Stimulated activated CD4-positive, alpha-beta T cell treated with anti-CD3 and anti-CD28 coated beads, TNF-alpha, amount 100 ng/mL, for 48 hours (primary cell): ENCODE measurements around the gene PKHD1.

Experiments
- DNase-seq, 3 donors: peaks; one replicate each; pipeline ENCODE4 v3.0.0-alpha.2; 2020; ENCODE audit warnings: low read depth in 3 of 3

PKHD1 gene, protein sequence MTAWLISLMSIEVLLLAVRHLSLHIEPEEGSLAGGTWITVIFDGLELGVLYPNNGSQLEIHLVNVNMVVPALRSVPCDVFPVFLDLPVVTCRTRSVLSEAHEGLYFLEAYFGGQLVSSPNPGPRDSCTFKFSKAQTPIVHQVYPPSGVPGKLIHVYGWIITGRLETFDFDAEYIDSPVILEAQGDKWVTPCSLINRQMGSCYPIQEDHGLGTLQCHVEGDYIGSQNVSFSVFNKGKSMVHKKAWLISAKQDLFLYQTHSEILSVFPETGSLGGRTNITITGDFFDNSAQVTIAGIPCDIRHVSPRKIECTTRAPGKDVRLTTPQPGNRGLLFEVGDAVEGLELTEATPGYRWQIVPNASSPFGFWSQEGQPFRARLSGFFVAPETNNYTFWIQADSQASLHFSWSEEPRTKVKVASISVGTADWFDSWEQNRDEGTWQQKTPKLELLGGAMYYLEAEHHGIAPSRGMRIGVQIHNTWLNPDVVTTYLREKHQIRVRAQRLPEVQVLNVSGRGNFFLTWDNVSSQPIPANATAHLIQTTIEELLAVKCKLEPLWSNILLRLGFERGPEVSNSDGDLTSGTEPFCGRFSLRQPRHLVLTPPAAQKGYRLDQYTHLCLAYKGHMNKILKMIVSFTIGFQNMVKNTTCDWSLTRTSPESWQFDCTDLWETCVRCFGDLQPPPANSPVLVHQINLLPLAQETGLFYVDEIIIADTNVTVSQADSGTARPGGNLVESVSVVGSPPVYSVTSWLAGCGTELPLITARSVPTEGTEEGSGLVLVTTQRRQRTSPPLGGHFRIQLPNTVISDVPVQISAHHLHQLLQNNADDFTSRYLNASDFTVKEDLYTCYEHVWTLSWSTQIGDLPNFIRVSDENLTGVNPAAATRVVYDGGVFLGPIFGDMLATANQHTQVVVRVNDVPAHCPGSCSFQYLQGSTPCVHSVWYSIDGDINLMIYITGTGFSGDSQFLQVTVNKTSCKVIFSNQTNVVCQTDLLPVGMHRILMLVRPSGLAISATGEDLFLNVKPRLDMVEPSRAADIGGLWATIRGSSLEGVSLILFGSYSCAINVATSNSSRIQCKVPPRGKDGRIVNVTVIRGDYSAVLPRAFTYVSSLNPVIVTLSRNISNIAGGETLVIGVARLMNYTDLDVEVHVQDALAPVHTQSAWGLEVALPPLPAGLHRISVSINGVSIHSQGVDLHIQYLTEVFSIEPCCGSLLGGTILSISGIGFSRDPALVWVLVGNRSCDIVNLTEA (N-terminal part only)

DNA sequence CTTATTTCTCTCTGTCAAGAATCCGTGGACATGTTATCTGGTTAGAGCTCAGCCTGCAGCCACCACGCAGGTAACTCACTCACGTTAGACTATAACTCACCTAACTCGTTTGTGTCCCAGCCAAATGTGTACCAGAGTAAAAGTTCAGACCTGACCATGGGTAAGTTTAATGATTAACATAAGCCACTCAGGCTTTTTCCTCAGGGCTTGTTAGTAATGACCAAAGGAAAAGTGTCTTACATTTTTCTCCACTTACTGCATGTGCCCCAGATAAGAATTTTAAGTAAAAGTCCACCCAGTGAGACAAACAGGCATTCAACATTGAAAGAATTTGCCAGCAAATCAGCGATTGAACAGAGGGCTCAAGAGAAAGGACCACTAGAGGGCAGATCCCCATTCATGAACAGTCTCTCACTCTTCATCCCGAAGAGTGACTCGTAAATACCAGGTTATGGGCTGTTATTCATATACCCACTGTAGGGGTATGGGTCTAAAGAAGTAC, at the start of gene PKHD1:
PKHD1 (minus strand) TSS at position 116 of the 502 bp plus-strand sequence. CDS start 2,680 bp downstream, outside the sequence.
- DNase-seq: no peak

DNA sequence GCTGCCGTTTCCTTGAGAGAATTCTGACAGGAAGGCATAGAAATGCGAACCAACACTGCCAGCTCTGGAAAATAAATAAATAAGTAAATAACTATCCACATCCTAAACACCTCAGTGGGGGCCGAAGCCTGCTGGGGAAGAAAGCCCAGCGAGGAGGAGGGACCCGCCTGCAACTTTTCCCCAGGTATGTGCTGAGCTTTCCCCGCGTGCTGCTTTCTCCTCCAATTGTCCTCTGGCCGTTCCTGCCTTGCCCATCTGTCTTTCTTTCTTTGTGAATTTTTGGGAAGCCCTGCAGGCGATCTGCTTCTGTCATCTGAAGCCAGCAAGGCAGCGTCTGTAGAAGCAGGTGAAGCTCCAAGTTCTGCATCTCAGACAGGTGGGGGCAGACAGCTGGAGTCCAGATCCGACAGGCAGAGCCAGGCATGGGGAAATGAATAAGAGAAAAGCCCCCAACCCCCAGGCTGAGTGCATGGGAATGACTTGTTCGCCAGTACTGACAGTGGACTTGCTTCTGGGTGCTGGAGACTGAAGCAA, 49.6 kb upstream of the PKHD1 start:
- DNase-seq: no peak

DNA sequence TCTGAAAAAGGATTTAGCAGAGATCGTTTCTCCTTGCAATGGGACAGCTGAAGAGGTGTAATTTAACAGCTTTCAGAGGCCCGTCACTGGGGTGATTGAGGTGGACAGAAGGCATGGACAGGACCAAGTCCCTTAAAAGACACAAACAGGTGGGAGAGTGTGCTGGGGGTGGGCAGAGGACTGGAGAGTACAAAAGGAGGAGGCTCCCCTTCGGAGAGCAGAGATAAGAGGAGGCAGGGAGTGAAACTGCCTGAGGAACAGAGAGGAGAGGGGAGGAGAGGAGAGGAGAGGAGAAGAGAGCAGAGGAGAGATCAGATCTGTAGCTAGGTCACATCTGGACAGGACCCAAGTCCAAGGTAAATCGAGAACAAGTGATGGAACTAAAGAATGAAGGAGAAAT, 48.6 kb upstream of the PKHD1 start:
- DNase-seq: no peak

DNA sequence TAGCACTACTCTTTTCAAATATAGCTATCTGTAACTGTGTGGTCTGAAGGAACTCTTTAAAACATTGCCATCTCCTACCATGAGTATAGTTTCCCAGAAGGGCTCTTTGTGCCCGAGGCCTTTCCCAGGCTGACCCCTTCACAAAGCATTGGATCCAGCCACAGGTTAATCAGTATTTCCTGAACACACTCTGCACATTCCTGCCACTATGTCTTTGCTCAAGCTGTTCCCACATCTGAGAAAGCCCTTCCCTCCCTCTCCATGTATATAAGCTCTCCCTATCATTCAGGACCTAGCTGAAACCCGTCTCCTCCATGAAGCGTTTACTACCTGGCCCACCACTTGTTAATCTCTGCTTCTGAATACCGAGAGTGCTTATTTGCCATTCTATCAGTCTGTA, 47.8 kb upstream of the PKHD1 start:
- no peak for DNase-seq

DNA sequence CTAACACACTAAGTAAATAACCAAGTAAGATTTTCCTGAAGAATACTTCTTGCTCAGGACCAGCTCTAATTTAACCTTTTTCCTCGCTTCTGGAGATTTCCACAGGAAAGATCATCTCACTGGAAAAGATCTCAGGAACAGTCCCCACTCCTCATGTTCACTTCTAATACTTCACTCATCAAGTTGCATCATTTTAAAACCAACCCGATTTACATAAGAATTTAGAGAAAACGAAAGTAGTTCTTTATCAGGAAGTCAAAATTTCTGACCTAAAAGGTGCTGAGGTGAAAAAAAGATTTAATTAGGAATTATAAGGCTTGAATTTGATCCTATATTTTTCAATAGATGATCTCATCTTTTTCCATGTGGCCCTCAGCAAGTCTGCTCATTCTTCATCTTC, 46.6 kb upstream of the PKHD1 start:
- no peak for DNase-seq

DNA sequence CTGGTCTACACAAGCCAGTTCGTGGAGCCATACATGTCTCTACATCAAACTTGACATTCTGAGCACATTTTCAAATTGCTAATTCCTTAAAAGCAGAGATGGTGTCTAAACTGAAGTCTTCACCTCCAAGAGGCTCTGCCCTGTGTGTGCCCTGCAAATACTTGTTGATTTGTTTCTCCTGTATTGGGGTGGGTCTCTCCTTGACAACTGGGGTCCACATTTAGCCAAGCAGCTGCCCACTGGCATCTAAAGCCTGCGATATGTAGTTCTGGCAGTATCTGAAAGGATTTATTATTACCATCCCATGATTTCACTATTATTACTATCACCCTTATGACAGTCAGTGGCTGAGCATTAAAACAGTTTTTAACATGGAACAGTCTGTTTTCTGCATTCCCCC, 45.9 kb upstream of the PKHD1 start:
- no peak for DNase-seq

DNA sequence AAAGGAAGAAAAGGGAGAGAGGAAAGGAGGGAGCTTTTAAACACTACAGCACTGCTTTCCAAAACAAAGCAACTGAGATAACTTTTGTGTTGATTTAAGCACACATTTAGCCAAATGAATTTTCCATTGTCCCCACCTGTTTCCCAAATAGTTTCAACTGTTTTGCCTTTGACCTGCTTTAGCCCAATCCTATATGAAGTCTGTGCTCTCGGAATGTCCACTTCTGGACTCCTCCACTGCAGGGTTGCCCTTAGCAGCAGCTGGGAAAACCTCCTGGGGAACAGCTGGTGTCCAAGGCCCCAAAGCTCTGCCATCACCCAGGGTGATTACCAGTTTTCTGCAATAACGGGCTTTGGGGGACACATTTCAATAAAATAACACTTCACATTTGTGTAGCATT, 44.9 kb upstream of the PKHD1 start:
- DNase-seq: no peak

DNA sequence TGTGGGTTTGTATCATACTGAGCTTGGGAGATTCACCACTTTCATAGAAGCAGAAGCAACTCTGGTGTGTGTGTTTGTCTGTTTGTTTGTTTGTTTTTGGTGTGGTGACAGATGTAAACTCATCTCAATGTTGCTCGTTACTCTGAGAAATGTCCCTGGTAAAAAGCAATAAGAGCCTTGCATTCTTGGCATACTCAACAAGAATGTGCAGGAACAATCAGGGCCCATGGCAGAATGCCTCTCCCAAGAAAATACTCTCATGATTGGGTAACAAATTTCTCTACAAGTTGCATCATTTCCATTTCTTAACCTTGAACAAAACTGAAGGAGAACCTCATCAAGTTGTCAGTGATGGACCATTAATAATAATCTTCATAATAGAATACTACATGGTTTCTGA, 43.0 kb upstream of the PKHD1 start:
- DNase-seq: no peak

DNA sequence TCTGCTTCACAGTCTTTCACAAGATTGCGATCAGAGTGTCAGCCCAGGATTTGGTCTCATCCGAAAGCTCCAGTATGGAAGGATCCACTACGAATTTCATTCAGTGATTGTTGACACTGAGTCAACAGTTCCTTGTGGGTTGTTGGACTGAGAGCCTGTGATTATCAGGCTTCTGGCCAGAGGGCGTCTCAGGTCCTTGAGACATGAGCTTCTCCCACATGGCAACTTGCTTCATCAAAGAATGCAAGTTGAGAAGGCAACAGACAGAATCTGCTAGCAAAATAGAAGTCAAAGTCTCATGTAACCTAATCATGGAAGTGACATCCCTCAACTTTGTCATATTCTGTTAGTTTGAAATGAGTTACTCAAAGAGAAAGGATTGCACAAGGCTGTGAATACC, 40.5 kb upstream of the PKHD1 start:
- DNase-seq: no peak

DNA sequence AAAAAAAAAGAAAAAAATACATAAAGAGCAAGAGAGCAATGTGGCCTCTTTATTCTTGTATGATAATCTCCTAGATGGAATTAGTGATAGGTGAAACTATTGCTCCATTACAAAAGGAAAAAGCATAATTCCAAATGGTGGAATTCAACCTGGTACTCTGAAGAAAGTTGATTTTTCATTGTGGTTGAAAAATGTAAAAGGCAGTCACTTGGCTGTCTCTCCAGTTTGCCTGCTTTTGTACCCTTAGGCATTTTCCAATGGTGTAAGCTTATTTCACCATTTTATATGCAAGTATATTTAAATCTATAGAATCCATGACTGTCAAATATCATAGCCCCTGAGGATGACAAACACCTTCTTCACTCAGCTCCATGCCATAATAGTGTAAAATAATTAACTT, 38.8 kb upstream of the PKHD1 start:
- no peak for DNase-seq

DNA sequence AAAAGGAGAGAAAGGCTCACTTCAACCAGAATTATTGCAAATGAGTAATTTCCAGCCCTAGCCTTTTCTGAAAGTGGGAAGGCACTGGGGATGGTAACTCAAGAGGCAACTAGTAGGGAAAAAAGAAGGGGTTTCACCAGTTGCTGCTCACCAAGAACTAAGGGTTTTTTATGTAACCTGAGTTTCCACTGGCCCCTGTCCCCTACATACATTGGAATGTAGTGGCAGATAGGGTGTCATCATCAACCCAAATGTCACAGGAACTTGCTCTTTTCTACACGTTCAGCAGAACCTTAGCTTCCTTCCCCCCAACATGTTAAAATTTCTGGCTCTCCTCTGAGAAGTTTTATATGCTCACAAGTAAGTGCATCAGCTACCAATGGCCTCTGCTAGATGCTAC, 38.2 kb upstream of the PKHD1 start:
- no peak for DNase-seq

DNA sequence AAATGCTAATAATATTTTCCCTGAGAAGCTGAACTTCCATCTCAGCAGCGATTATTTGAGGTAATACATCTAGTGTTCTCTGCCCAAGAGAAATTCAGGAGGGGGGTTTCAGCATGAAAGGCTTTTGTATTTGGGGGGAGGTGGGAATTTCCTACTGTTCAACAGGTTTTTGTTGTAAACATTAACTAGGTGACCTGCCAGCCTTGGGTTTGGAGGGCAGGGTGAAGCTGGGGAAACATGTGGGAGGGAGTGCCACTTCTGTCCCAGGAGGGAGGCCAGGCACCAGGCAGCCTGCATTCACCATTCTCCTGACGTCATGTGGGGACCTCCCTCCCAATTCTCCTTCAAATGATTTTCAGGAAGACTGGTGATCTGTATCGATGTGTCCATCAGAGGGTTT, 37.7 kb upstream of the PKHD1 start:
- DNase-seq: no peak

DNA sequence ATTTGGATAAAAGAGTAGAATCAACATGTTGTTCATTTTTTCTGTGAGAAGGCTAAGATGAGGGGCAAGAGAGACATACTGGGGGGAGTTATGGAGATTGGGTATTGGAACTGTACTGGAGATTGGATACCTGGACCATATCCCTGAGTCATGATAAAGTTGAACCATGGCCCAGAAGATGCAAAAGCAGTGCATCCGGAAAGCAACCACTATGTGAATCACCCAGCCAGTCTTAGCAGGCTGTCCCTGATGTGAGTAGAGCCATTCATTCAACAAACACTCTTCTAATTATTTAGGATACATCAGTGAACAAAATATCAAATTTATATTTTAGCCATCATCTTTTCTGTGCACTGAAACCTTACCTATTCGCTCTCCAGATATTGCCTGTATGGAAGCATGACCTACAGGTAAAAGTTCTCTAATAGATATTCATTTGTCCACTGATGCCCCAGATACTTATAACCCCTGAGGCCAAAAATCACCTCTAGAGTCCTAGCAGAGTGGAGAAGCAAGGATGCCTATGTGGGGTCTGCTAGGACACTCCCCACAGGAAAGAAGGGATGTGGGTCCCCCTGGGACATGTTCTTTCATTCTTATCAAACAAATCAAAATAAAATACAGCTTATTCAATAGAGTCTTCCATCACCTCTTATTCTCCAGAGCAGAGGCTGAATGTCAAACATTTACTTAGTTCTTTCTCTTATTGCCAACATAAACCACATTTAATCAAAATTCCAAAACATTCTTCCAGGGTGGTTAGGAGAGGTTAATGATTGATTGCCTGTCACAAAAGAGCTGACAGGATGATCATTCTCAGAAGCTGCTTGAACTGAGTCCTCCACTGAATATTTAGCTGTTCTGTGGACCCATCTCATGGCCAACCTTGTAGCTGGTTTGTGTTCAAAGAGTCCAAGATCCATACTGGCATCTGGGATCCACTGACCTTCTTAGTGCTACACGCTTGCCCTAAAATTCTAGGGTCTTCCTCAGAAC, 37.0 kb upstream of the PKHD1 start:
- no peak for DNase-seq

DNA sequence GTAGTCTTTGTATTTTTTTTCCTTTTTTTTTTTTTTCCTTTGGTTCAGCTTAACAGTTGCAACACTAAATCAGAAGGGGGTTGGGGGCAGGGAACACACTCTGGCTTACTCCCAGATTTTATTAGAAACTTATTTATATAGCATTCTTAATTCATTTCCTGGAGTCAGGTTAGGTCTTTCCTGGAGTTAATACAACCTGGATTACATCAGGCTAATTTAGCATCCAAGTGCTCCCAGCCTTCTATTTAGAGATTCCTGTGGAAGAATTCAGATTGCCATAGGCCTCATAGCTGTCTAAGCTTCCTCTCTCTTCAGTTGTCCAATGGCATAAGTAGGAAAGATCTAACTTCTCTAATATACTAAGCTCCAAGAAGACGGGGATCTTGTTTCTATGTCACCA, 35.8 kb upstream of the PKHD1 start:
- no peak for DNase-seq

DNA sequence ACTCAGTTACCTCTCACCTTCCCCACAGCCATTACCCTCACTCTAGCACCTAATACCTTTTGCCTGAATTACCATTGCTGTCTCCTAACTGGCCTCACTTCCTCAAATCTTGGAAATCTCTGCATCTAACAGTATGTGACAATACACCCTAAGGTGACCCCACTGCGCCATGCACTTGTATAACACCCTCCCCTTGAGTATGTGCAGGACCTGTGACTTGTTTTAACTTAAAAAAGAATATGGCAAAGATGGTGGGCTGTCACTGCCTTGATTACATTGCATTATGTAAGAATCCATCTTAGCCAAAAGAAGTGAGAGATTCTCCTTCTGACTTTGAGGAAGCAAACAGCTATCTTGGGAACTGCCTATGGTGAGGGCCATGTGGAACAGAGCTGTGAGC, 29.9 kb upstream of the PKHD1 start:
- no peak for DNase-seq

DNA sequence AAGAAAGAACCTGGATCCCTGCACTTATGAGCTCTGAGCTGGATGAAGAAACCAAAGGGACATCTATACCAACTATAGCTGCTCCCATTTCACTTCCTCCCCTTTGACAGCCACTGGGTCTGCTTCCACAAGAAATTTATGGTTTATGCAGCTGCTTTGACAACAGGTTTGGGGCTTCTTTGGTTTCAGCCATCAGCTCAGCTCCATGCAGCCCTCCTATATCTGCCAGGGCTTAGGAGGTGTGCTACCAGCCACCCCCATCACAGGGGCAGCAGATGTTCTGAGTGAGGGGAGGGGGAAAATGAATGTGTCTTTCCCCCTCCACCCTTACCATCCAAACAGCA, 29.2 kb upstream of the PKHD1 start:
- DNase-seq: no peak

DNA sequence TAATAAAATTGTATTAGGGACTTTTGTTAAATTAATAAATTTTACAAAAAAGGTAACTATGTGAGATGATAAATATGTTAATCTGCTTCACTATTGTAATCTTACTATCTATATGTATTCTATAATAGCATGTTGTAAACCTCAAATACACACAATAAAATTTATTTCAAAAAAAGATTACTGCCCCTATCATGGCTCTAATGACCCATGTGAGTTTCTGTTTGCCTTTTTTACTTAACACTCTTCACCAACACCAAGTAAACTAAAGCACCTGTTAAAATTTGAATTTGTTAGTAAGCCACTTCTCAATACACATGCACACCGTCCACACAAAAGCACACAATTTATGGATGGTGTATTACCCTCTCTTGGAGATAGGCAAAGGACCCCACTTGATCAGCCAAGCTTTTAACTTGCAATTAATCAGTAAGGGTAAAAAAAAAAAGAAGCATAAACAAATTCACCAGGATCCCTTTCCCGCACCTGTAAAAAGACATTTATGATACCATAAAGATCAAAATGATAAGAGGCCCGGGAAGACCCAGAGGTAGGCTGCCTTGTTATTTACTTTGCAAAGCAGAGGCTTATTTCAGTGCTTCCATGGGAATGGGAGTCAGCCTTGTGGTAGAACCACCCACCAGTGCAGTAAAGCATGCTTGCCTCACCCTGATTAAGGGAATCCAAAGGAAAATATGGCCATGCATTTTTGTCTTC, 28.6 kb upstream of the PKHD1 start:
- no peak for DNase-seq

DNA sequence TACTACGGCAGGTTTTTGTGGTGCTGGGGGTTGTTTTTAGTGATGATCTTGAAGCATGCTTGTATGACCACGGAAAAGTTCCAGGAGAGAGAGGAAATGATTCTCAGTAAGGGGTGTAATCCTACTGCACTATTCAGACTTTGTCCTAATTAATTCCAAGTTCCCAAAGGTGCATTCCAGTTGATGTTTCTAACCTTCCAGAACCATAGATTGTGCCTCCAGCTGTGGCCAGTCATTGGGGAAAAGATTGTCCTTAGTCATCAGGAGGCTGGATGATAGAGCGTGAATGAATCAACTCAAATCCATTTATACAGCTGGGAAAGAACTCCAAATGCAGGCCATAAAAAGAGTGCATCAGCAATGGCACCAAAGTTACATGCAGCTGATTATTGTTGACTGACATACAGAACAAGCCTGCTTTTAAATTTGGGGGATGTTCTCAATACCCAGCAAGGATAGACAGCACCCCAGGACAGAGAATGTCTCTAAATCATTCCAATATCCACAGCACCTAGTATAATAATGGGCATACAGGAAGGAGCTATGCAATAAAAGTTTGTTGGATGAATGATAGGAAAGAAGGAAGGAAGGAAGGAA, 27.8 kb upstream of the PKHD1 start:
- DNase-seq: no peak

DNA sequence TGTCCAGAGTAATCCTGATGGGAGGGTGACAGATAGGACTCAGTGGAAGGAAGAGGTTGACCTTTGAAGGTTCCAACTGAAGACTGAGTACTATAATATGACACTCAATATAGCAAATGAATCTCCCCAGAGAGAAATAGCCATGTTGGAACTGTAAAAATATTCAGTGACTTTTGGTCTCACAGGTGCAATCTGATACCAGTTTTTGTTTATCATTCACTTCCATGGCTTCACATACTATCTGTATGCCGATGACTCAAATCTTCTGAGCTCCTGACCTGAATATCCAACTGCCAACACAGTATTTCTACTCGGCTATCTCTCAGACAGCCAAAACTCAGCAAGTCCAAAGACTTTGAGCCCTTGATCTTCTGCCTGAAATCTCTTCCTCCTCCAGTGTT, 21.8 kb upstream of the PKHD1 start:
- DNase-seq: no peak

DNA sequence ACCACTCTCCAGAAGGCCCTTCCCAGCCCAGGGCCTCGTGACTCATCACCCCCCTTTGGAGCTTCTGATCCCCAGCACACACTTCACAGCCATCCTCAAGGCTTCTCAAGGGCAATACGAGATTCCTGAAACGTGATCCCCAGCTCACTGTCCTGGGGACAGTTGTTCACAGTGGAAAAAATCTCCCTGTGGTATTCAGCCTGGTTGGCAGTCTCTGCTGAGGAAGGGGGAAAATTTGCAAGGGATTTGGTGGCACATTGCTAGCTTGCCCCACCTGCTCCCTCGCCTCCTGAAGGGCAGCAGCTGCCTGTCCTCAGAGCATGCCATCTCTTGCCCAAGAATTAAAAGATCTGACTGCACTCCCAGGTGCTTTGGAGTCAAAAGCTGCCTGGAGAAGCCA, 20.7 kb upstream of the PKHD1 start:
- no peak for DNase-seq
